Stimulated activated CD4-positive, alpha-beta T cell treated with anti-CD3 and anti-CD28 coated beads, Interleukin-4, amount 100 ng/mL, for 48 hours (primary cell): ENCODE results near the gene FBXO10.
"Not testable (repeated sequence)": the region's sequence is repeated elsewhere in the genome, so short reads cannot be mapped to it uniquely, and the experiment has no call there.

Experiments
- DNase-seq, 2 donors: peaks; one replicate each; pipeline ENCODE4 v3.0.0-alpha.2; 2020; ENCODE audit warnings: low read depth in 2 of 2

FBXO10 gene

DNA sequence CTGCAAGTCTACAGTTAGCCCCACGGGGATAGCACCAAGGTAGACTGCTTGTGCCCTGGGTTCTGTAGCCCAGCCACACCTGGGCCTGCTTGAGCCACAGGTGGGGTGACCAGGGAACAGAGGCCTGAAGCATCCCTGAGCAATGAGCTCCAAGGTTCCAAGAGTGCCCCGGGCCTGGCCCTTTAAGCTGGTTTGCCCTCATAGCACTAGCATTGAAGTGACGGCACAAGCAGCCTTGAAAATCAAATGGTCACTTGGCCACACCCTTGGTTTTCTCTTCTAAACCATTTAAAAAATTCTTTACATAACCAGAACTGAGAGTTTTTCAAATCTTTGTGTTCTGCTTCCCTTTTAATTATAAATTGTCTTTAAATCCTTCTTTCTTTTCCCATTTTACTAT lies 24.7 kb downstream of the FBXO10 start:
- no peak for DNase-seq

DNA sequence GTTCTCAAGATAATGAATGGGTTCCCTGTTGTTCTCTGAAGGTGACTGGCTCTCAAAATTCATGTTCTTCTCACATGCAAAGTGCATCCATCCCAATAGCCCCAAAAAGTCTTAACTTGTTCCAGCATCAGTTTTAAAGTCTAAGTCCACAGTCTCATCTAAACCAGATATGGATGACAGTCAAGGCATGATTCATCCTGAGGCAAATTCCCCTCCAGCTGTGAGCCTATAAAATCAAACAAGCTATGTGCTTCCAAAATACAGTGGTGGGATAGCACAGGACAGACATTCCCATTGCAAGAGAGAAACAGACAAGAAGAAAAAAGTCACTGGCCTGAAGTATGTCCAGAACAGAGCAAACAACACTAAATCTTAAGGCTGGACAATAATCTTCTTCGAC lies 25.4 kb downstream of the FBXO10 start:
- no peak for DNase-seq

GRCh38 chr9:37549527-37549926 lies 26.7 kb downstream of the FBXO10 start:
- no peak for DNase-seq

DNA sequence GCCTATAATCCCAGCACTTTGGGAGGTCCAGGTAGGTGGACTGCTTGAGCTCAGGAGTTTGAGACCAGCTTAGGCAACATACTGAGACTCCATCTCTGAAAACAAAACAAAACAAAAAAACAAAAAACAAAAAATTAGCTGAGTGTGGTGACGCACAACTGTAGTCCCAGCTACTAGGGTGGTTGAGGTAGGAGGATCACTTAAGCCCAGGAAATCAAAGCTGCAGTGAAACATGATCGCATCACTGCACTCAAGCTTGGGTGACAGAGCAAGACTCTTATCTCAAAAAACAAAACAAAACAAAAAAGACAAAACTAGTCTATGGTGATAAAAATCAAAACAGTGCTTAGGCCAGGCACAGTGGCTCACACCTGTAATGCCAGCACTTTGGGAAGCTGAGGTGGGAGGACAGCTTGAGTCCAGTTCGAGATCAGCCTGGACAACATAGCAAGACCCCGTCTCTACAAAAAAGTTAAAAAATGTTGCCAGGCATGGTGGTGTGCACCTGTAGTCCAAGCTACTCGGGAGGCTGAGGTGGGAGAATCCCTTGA lies 28.8 kb downstream of the FBXO10 start:
- no peak for DNase-seq

- DNase-seq, result no peak
These were observed 32.7 kb downstream of the FBXO10 start for GRCh38 chr9:37543468-37543867.

- DNase-seq, result no peak
These were observed 33.3 kb downstream of the FBXO10 start for GRCh38 chr9:37542895-37543294.

- no peak for DNase-seq
These were observed 33.7 kb downstream of the FBXO10 start for GRCh38 chr9:37542488-37542887.

DNA sequence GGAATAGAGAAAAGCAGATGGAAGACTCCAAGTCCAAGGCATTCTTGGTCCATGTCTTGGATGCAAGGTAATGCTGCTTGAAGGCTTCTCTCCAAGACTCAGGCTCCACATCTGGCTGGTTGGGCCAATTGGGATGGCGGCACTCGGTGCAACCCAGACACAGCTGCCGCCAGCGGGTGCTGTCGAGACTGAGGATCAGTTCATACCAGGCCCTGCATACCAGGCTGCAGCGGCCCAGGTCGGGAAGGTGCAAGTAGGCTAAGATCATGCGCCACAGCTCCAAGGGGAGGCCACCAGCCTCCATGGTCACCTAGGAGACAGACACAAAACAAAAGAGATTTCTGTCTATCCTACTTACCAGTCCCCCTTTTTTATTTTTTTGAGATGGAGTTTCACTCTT lies 34.7 kb downstream of the FBXO10 start:
- DNase-seq, result no peak

DNA sequence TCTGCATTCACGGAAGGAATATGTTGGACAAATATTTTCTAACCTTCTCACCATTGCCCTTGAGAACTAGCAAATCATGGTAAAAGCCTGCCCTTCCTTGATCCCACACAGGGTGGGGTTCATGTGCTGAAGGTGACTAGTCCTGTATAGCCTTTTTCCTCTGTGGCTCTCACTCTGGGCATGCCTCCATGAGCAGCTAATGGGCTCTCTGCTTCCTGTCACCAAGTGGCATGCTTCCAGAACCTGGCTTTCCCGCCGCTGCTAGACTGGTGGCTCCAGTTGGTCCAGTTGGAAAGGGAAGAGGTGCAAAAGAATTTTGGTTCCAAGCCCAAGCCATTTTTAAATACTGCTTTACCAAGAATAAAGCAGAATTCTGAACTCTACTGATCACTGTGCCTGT lies 35.5 kb downstream of the FBXO10 start:
- DNase-seq, result no peak

- no peak for DNase-seq
These were observed 36.5 kb downstream of the FBXO10 start for GRCh38 chr9:37539634-37540033.

GRCh38 chr9:37538099-37538498 lies 38.1 kb downstream of the FBXO10 start:
- no peak for DNase-seq

DNA sequence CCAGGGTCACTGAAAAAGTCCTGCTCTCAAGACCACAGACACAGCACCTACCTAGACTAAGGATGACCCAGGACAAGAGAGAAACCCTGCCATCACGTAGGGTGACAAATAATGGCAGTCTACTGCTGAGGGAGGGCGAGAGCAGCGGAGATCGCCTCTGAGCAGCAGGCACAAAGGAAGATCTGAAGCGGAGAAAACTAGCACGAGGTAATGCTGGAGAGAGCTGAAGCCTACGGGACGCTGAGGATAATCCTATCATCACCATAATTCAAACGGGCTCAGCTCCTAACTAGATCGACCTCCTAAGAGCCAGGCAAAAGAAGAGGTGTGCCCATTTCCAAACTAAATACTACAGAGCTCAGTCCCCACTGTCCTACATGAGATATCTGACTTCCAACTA lies 41.3 kb downstream of the FBXO10 start:
- DNase-seq, result no peak

GRCh38 chr9:37534412-37534811 lies 41.8 kb downstream of the FBXO10 start:
- no peak for DNase-seq

GRCh38 chr9:37531699-37532098 lies 44.5 kb downstream of the FBXO10 start:
- peak in 1 of 2 donors; percentile 15 for DNase-seq

DNA sequence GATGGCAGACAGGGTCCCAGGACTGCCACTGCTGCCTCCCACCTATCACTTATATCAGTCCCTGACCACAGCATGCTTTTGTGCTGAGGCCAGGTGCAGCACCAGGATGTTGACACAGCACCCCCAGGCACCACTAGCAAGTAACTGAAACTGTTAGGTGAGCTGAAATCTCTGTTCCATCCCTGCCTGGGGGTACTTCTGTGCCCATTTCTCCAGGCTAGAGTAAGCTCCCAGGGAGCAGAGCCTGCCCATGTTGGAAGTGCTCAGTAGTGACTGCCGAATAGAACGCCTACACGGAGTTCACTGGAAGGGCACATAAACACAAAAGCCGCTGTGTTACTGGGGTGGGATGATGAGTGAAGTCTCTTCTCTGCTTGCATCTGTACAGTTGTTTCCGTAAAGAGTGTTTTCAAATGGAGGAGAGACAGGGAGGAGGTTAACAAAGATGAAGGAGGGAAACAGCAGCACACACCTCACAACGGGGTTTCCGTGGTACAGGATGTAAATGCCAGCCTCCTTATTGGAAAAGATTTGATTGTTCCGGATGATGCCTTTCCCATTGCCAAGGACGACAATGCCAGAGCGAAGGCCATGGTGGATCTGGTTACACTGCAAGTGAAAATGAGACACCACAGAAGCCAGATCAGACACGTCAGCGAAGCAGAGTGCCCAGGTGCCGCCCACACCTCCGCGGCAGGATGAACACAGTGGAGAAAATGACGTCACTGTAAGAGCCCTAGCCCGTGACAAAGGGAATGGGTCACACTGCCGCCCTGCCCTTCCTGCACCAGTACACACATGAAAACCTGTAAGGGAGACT lies 47.3 kb downstream of the FBXO10 start:
- peak; percentile 53 to 78 for DNase-seq

GRCh38 chr9:37523916-37524315 lies 52.3 kb downstream of the FBXO10 start:
- no peak for DNase-seq

DNA sequence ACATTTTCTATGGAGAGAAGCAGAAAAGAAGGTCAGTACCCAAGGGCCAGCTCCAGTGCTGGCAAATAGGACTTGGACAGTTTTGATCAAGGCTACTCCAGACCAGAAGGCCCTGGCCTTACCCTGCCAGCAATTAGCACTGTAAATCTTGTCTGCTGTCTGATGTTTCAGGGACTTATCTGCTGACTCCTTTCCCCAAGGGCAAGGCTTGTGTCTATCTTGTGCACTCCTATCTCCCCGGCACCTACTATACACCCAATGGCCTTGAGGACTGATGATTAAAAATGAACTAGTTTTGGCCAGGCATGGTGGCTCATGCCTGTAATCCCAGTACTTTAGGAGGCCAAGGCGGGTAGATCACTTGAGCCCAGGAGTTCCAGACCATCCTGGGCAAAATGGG lies 53.2 kb downstream of the FBXO10 start:
- DNase-seq, result no peak

- no peak for DNase-seq
These were observed 55.1 kb downstream of the FBXO10 start for GRCh38 chr9:37521111-37521510.

DNA sequence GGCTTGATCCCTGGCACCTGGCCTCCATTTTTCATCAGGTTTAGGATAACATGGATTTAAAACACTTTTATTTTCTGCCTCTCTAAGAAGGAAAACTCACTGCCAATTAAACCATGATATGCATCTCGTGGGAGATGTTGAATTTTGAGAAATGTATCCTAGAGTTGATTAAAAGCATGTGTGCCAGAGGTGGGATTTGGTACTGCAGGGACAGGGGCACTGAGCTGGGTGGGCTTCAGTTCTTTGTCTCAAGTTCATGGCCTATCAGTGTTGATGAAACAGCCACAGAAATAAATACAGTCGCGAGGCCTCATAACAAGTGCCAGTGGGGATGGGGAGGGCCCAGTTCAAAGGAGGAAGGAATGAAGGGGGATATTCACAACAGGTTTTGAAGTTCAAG lies 55.5 kb downstream of the FBXO10 start:
- DNase-seq, result no peak

GRCh38 chr9:37517923-37518322 lies 58.3 kb downstream of the FBXO10 start:
- no peak for DNase-seq

- no peak for DNase-seq
These were observed 60.4 kb downstream of the FBXO10 start for GRCh38 chr9:37515620-37516258.

DNA sequence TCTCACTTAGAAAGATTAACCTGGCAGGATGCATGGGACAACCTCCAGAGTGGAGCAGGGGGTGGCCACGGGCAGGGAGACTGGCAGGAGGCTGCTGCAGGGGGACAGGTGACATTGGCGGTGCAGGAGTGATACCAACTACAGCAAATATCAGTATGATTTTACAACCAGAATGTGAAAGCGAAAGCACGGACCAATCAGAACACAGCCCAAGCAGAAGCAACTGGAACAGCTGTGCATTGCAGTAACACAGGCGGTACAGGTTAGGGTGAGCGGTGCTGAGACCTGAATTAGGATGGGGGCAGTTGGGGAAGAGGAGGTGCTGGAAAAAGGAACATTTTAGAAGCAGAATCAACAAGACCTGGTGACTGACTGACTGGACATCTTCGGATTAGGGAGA lies 61.2 kb downstream of the FBXO10 start:
- no peak for DNase-seq

DNA sequence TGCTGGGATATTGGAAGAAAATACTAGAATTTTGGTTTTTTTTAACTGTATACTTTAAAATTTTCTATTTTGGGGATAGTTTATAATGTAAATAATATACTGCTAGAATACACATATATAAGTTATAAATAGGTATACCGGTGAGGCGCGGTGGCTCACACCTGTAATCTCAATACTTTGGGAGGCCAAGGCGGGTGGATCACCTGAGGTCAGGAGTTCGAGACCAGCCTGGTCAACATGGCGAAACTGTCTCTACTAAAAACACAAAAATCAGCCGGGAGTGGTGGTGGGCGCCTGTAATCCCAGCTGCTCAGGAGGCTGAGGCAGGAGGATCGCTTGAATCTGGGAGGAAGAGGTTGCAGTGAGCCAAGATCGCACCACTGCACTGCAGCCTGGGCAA lies 61.8 kb downstream of the FBXO10 start:
- DNase-seq, result not testable (repeated sequence)
